Motor neuron (in vitro differentiated cells): ENCODE results near the gene HES6. TPM values are rescaled to one million over a fixed set of nuclear protein-coding genes. Genes with fewer than 3 reads are reported as not detected.
"Not testable (repeated sequence)": the region's sequence is repeated elsewhere in the genome, so short reads cannot be mapped to it uniquely, and the experiment has no call there.

Experiments used
- ATAC-seq, 8 experiments: fragments of 200-7000 bp; cut with Tn5 transposase; replicated peaks in 6 of 8; 2 replicates each; pipeline ENCODE4 v1.8.0; 2021; ENCODE audit warnings: mild to moderate bottlenecking in 8 of 8, moderate library complexity in 8 of 8
- H3K27ac ChIP-seq, 2 donors: fragments of 250-450 bp; sonication (Bioruptor Pico); 2 replicates each; pipeline ENCODE4 v1.9.0; 2021; ENCODE audit warnings: antibody characterized with exemption in 2 of 2, mild to moderate bottlenecking in 2 of 2, moderate library complexity in 1 of 2
- H3K4me1 ChIP-seq, 2 donors: fragments of 250-450 bp; sonication (Bioruptor Pico); replicated peaks in 1 of 2; 2 replicates each; pipeline ENCODE4 v1.6.1; 2021; ENCODE audit warnings: antibody characterized with exemption in 2 of 2, mild to moderate bottlenecking in 2 of 2, moderate library complexity in 1 of 2
- H3K4me3 ChIP-seq, 5 donors: fragments of 250-450 bp; sonication (Bioruptor Pico); 2 replicates each; pipeline ENCODE4 v1.9.0; 2021; ENCODE audit warnings: antibody characterized with exemption in 5 of 5, mild to moderate bottlenecking in 5 of 5, moderate library complexity in 4 of 5
- WGBS, 10 experiments: fragments of 450-650 bp; shearing (Covaris generic); methylation state at CpG; one replicate each; pipeline ENCODE4 v1.0.0; 2022; 5-methylcytosine and 5-hydroxymethylcytosine counted together
- in situ Hi-C, 9 experiments: fragments of 400-800 bp; cut with MboI; loops; one replicate each; pipeline ENCODE4 v1.15.0; 2021; ENCODE audit warnings: low sequenced_read_pairs in 9 of 9, low pct_unique_long_range_greater_than_20kb in 2 of 9; ENCODE audit not compliant: unreplicated experiment in 9 of 9
- total RNA-seq, 8 experiments: library from RNA; unstranded; fragments of 300-600 nt; gene quantifications; 2 replicates each; pipeline versions ENCODE4 v1.2.3 to v1.2.4, GENCODE V29; 2022

HES6 gene
- total RNA-seq, 8 experiments from 2014 or later: 1.9 to 176 (median 29.6) TPM

DNA sequence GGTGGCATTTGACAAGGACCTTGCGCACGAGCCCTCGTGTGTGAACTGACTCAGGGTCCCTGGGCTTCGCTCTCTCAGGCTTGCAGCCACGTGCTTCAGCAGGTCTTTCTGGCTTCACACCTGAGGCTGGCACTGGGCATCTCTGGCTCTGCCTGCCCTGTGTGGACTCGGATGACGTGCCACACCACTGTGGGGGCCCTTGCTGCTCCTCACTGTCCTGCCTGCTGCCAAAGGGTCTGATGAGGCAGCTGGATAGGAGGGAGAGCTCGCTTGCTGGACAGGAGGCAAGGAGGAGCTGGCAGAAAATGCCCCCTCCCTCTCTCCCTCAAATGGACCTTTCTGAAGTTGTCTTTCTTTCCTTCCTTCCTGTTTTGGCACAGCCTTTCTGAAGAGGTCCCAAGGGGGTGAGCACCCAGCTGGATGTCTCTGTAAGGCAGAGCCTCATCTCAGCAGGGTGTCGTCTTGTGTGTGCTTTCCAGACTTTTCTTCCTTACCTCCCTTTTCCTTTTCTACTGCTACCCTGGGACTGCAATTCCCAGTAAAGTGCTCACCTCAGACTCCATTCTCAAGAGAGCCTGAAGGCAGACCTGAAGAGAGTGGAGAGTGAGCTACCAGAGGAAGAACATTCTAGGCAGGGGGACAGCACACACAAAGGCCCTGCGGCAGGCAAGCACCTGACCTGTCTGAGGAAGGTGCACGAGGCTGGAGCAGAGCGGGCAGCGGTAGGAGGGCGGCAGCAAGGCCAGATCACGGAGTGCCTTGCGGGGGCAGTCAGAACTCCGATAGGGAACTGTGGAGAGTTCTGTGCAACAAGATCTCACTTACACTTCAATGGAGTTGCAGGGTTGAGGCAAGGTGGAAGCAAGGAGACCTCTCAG, 43.3 kb upstream of the HES6 start:
- Histone ChIP-seq H3K4me3 (no peak overlapping the region), H3K27ac (no peak overlapping the region), H3K4me1 (peaks cover 26 to 30% of the 10 kb centered on the region in 2 donors)
- in situ Hi-C loops: no loop called here
- WGBS, 10 experiments: 67 to 100% (median 92%) methylated on average over 1 to 11 of the region's 17 CpGs; no CpG with 5 or more reads in 3 of the 10 experiments
- no peak for ATAC-seq

DNA sequence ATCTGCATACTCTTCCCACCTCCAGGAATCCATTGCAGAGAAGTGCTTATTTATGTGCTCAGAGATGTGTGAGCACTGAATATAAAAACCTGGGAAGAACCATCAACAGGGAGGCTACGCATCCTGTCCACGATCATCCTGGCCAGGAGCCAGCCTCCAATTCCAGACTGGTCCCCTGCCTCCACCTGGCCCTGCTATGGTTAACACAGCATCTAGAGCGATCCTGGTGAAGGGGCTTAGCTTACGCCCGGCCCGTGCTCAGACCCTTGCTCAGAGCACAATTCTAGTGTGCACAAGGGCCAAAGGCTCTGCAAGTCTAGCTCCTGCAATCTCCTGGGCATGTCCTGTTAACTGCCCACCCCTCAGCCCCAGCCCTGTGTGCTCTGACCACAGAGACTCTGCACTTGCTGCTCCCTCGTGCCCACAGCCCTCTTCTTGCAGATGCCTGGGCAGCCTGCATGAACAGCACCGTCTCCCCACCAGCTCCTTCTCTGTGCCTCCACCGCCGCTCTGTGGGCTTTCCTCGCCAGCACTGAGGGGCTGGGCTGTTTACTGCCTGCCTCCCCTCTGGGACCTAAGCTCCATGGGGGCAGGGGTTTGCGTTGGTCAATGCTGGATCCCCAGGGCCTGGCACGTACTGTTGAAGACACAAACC, 42.1 kb upstream of the HES6 start:
- no peak overlapping the region for H3K27ac ChIP-seq
- 56 to 100% (median 95%) methylated on average over 1 to 8 of the region's 13 CpGs; no CpG with 5 or more reads in 3 of the 10 experiments for WGBS, 10 experiments
- H3K4me3 ChIP-seq: no peak overlapping the region
- ATAC-seq: no peak
- H3K4me1 ChIP-seq: peaks cover 20 to 24% of the 10 kb centered on the region in 2 donors
- in situ Hi-C loops: no loop called here

DNA sequence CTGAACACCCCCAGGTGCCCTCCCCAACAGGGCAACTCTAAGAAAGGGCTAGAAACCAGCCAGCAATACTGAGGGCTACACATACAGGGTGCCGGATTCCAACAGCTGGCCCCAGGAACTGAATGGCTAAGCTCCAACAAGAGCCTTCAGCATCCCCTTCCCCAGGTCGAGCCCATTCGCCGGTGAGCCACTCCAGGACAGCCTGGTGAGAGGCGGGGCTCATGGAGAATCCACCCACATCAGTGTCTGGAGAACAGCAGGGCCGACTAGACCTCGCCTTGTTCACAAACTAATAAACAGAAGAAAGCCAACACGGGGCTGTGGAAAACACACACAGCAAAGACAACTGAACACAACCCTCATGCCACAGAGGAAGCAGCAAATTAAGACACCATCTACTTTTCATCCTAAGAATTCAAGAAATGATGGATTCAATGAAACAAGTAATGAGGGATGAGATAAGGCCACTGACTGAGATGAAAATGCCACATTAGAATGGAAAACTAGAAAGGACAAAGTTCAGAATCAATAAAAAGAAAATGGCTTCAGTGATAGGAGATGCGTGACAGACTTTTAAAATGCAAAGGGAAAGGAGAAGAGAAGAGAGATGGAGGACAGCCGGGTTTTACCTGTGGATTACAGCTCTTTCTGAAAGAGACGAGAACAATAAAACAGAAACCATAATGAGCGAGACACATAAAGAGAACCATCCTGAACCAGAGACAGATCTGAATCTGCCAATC, 40.4 kb upstream of the HES6 start:
- H3K27ac ChIP-seq: no peak overlapping the region
- no peak for ATAC-seq
- peaks cover 3 to 7% of the 10 kb centered on the region in 2 donors for H3K4me1 ChIP-seq
- no peak overlapping the region for H3K4me3 ChIP-seq
- in situ Hi-C loops: no loop called here
- WGBS, 10 experiments: 63 to 100% (median 88%) methylated on average over 1 to 10 of the region's 12 CpGs

DNA sequence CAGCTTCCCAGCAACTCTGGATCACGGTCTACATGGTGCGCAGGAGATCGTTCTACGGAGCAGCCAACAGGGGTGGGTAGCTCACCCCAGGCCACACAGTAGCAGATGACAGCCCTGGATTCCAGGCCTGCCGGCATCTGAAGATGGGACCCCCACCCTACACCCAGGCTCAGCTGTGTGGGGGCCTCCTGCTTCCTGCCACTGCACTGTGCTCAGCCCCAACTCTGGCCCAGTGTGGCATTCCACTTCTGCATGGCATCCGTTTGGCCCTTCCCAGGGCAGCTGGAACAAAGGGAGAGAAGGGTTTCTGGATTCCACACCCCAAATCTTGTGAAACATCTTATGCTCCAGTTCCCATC, 39.5 kb upstream of the HES6 start:
- in situ Hi-C loops: no loop called here

DNA sequence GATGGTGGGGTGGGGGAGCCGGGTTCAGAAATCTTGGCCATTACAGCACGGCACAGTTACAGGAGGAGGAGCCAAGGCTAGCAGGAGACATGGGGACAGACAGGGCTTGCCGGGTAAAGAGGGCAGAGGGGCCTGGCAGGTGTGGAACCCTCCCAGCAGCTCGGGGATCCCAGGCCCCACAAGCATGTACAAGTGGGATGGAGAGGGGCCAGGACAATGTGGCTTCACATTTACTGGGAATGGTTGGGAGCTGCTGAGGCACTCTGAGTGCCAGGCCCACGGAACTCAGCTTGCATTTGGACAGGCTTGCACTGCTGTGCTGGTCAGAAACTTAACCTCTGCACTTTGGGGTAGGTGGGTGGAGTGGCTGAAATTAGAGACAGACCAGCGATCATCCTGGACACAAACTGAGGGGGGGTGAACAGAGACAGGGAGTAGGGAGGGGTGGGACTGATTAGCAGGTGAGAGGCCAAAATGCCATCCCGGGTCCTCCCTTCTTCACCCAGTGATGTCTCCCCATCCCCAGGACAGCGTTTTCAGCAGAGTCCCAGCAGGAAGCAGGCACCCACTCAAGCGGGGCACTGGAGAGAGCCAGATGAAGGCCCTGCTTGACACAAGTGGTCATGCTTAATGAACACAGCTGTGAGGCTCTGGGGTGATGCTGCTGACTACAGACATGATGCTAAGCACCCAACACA, 38.9 kb upstream of the HES6 start:
- 0 to 100% (median 70%) methylated on average over 1 to 4 of the region's 9 CpGs; no CpG with 5 or more reads in 5 of the 10 experiments for WGBS, 10 experiments
- H3K4me3 ChIP-seq: no peak overlapping the region
- in situ Hi-C loops: no loop called here
- H3K27ac ChIP-seq: no peak overlapping the region
- peak in 2 of 8 experiments; percentile 7 to 18 for ATAC-seq
- no peaks in the 10 kb centered on the region for H3K4me1 ChIP-seq

More for the DNA sequence above, 39.5 kb upstream of the HES6 start:
- H3K4me1 ChIP-seq: no peaks in the 10 kb centered on the region
- ATAC-seq: peak in 1 of 8 experiments; percentile 6
- no peak overlapping the region for H3K27ac ChIP-seq
- H3K4me3 ChIP-seq: no peak overlapping the region
- WGBS, 10 experiments: 63 to 100% methylated on average over 1 of the region's 6 CpGs; no CpG with 5 or more reads in 8 of the 10 experiments

DNA sequence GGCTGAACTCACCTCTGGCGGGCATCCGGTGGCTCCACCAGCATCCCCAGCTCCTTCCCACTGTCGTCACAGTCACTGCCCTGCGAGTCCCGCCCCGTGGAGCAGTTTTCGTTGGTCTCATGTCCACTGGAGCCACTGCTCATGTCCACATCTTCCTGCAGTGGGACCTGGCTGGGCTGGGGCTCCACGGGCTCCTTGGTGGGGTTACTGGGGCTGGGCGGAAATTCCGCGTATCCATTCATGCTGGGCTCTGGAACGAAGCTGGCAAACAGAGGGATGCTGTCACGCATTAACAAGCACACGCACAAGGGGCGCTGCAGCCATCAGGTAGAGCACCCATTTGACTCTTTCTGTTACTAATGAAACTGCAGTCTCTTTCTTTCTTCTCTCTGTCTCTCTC, 37.9 kb upstream of the HES6 start:
- 79 to 100% (median 90%) methylated on average over 2 to 6 of the region's 15 CpGs; no CpG with 5 or more reads in 4 of the 10 experiments for WGBS, 10 experiments
- Histone ChIP-seq H3K4me3 (no peak overlapping the region), H3K27ac (no peak overlapping the region), H3K4me1 (no peaks in the 10 kb centered on the region)
- in situ Hi-C loops: no loop called here
- ATAC-seq: peak in 1 of 8 experiments; percentile 22

DNA sequence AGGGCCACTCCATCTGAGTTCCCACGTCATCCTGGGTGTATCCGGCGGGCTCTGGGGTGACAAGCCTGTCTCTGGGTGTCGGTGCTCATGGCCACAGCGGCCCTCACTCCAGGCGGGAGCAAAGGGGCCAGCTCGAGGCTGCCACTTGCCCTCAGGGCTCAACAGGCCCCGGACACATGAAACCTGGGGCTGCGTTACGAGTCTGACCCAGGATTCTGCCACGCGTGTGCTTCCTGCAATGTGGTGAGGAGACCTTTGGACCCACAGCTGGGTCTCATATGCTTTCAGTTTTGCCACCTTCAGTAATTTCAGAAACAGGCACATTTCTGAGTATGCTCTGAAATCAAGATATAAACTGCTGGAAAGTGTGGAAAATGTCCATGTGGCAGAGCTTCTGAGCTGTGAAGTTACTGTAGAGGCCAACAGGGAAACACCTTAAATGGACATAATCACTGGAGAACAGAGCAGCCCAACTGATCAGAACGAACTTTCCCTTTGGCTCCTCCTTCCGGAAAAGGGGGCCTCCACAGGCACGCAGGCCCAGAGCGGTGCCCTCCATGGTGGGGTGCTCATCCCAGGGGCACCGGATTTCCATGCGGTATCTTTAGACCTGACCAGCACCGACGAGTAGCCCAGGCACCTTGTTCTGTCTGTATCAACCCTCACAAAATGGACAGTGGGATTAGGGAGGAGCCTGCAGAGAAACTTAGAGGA, 34.5 kb upstream of the HES6 start:
- Histone ChIP-seq H3K27ac (no peak overlapping the region), H3K4me3 (no peak overlapping the region), H3K4me1 (no peaks in the 10 kb centered on the region)
- ATAC-seq: no peak
- WGBS, 10 experiments: 79 to 100% (median 97%) methylated on average over 2 to 13 of the region's 20 CpGs; no CpG with 5 or more reads in 2 of the 10 experiments
- in situ Hi-C loops: loop anchor here in 7 of 9 experiments (25.0 kb wide), 1 partner anchor 412 kb away; the partner anchor contains the start of gene RAMP1 (in 7 of the 7)

DNA sequence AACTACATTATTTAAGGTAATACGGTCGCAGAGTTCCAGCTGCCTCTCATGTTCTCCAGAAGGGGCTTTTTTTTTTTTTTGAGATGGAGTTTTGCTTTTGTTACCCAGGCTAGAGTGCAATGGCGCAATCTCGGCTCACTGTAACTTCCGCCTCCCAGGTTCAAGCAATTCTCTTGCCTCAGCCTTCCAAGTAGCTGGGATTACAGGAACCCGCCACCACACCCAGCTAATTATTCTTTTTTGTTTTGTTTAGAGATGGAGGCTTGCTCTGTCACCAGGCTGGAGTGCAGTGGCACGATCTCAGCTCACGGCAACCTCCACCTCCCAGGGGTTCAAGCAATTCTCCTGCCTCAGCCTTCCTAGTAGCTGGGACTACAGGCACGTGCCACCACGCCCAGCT, 33.6 kb upstream of the HES6 start:
- not testable (repeated sequence) for ATAC-seq, H3K4me1 ChIP-seq, H3K27ac ChIP-seq, H3K4me3 ChIP-seq
- WGBS, 10 experiments: 86 to 100% (median 95%) methylated on average over 2 to 6 of the region's 10 CpGs; no CpG with 5 or more reads in 4 of the 10 experiments
- in situ Hi-C loops: loop anchor here in 7 of 9 experiments (25.0 kb wide), 1 partner anchor 411 kb away; the partner anchor contains the start of gene RAMP1 (in 7 of the 7)

DNA sequence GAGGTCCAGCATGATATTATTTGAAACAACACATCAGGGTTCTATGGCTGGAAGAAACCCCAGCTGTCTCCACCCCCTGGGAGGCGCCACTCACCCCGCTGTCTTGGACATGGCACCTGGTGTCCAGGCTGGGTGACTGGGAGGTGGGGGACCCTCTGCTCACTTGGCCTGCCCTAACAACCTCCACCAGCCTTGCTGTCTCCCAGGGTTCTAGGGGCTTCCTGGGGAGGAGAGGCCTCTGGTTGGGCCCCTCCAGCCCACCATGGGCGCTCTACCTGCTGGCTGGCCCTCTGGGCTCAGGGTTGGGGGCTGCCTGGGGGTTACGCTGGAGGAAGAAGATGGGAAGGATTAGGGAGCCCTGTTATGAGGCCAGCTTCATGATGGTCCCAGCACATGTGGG, 32.3 kb upstream of the HES6 start:
- Histone ChIP-seq H3K4me3 (no peak overlapping the region), H3K4me1 (no peaks in the 10 kb centered on the region), H3K27ac (no peak overlapping the region)
- no peak for ATAC-seq
- in situ Hi-C loops: loop anchor here in 7 of 9 experiments (25.0 kb wide), 1 partner anchor 410 kb away; the partner anchor contains the start of gene RAMP1 (in 7 of the 7)
- 80 to 100% (median 97%) methylated on average over 1 to 2 of the region's 4 CpGs; no CpG with 5 or more reads in 6 of the 10 experiments for WGBS, 10 experiments

DNA sequence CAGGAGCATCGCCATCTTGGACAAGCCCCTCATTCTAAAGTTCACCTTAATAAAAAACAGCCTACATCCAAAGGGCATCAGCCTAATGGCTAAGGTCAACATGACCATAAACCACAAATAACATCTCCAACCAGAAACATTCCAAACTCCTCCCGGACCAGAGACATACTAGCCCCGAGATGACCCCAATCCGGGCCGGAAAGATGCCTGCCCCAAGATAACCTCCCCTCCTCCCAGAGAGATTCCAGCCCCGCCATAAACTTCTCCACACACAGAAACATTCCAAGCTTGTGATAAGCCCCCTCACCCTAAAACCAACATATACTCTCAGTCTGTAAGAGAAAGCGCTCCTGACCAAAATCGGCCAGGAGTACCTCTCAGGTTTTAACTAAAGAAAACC, 31.8 kb upstream of the HES6 start:
- in situ Hi-C loops: loop anchor here in 7 of 9 experiments (25.0 kb wide), 1 partner anchor 409 kb away; the partner anchor contains the start of gene RAMP1 (in 7 of the 7)
- H3K4me1 ChIP-seq, H3K27ac ChIP-seq, ATAC-seq, H3K4me3 ChIP-seq: not testable (repeated sequence)
- 83 to 100% (median 100%) methylated on average over 1 to 8 of the region's 8 CpGs; no CpG with 5 or more reads in 3 of the 10 experiments for WGBS, 10 experiments

DNA sequence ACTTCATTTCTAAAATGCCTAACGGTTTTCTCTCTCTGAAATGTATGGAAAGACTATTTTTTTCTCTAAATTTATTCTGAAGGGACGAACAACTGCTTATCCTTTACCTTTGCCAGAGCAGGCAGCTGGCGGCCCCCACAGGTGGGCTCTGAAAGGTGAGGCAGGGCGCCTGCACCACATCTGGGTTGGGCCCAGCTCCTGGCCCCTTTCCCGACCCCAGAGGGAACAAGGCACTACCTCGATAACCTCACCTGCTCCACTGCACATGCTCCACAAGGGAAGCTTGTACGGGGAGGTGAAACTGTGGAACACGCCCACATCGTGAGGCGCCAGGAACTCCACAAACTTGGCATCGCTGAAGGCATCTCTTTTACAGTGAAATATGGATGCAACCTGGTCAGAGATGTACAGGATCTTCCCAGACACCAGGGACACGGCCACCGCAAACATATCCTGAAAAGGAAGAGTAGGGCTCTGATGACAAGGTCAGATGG, 31.3 kb upstream of the HES6 start:
- Histone ChIP-seq H3K4me1 (no peaks in the 10 kb centered on the region), H3K4me3 (no peak overlapping the region), H3K27ac (no peak overlapping the region)
- ATAC-seq: no peak
- 33 to 100% (median 80%) methylated on average over 1 to 5 of the region's 13 CpGs; no CpG with 5 or more reads in 5 of the 10 experiments for WGBS, 10 experiments
- in situ Hi-C loops: loop anchor here in 7 of 9 experiments (25.0 kb wide), 1 partner anchor 409 kb away; the partner anchor contains the start of gene RAMP1 (in 7 of the 7)
